NK-92 (cell line): ENCODE measurements around the gene PIGQ.

ENCODE experiments used
- DNase-seq: peaks from one replicate; lab custom pipeline; 2025; ENCODE audit not compliant: unreplicated experiment; lab: John Stamatoyannopoulos, UW

Gene PIGQ

DNA sequence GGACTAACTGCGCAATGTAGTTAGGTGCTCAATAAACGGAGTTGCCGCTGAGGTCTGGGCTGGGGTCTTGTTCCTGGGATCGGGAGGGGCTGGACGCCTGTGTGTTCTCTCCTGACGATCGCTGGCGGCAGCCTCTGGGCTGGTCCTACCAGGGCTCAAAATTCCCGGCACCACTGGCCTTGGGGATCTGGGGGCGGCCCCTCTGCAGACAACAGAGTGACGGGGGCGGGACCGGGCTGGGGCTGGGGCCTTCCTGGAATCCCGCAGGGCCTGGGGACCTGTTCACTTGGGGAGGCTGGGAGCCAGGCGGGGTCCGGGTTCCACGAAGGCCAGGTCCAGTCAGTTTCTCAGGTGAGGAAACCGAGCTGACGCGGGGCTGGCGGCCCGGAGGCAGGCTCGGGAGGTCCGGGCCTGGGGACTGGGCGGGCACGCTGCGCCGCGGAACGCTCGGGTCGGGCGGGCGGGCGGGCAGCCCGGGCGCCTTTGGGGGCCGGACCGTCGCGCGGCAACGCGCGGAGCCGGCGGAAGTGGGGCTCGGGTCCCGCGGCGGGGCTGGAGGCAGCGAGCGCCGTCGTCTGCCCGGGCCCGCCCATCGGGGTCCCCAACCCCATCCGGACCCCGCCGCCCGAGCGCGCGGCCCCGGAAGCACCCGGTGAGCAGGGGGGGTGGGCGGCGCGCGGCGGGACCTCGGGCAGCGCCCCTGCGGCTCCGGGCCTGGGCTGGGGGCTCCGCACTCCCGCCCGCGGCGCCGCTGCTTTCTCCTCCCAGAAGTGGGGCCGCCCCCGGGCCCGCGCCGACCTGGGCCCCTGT lies at the start of gene PIGQ:
Gene PIGQ, plus strand, starts transcription at position 524 of the 810 bp plus-strand sequence. CDS start 4,107 bp downstream, outside the sequence.
- DNase-seq = no peak

DNA sequence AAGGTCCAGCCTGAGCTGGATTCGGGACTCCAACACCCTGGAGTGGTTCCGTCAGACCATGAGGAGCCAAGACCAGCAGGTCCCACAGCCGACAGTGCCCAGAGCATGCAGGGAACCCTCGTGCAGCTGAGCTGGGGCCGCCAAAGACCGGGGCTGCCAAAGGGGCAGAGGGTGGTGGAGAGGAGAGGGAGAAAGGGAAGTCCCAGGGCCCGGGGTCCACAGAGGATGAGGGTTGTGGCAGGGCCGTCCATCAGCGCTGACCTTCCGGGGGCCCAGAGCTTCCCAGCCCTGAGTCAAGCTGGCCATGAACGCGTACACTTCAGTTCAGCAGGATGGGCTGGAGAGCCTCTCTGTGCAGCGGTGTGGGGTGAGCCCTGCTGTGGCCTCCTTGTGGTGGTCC lies 48.9 kb upstream of the PIGQ start:
- no peak for DNase-seq

DNA sequence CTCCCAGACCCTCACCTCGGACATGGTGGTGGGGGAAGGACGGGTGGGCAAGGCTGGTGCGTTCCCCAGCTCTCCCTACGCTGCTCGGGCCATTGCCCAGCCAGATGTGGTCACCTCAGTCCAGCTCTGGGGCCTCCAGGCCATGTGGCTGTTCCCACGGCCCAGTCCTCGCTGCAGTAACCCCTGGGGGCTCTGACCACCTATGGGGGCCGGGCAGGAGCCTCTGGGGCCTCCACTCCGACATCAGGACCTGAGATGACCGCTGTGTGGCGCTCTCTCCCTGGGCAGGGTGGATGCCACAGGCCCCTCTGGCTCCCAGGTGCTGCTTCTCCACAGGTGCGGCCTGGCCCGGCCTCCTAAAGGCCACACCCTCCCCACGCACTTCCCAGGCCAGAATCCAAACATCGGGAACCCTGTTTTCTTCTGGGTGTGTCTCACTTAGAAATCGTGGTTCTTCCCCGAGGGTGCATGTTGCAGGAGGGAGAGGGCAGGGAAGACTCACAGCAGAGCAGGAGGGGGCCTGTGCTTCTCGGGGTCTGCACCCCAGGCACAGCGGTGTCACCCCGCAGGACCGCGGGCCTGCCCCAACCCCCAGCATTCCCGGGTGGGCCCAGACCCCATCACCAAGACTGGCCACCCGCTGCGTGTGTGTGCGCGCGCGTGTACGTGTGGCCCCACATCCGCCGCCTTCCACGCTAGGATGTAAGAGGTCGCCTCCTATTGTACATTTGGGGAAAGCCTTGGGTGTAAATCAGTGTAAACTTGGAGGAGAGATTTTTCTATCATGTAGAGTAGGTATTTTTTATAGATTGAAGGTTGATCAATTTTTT lies 48.2 kb upstream of the PIGQ start:
- DNase-seq = no peak

DNA sequence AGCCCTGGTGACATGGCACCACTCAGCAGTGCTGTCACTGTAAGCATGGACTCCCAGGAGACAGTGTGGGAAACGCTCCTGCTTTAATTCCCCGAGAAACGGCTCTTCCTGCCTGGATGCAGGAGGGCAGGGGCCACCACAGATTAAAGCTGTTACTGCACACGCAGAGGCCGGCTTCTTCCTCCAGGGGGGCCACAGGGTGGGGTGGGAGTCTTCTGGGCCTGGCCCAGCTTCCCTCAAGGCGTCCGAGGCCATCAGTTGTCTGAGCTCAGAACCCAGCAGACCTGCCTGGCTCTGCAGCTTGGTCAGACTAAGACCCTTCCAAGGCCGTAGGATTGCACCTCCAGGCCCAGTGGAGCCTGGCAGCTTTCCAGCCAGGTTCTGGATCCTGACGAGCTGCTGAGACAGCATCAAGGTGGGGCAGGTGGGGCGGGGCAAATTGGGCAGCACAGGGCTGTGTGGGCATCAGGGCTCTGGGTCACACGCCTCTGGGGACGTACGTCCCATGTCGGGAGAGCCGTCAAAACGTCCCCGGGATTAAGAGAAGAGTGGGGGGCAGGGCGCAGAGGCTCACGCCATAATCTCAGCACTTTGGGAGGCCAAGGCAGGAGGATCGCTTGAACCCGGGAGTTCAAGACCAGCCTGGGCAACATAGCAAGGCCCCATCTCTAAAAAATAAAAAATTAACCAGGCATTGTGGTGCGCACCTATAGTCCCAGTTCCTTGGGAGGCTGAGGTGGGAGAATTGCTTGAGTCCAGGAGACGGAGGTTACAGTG lies 47.3 kb upstream of the PIGQ start:
- DNase-seq = no peak

DNA sequence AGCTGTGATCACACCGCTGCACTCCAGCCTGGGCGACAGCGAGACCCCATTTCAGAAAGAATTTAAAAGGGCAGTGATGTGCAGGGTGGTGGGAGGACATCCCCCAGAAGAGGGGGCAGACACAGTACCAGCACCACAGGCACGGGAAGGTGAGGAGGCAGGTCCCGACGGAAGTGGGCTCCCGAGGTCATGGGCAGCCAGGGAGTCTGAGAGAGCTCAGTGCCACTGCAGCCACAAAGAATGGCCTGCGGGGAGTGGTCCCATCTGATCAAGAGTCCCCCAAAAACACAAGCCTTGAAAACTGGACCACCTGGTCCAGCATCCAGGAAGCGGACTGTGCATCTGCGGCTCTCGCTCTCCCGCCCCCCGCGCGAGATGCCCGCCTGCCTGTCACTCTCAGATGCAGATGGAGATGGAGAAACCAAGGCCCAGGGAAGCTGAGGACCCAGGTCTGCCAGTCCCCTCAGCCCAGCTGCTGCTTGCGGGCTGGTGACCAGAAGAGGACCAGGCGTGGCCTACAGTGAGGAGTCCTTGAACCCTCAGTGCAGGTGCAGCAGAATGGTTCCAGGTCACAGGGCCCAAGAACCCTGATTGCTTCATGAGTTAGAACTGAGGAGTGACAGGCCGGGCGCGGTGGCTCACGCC lies 46.5 kb upstream of the PIGQ start:
- DNase-seq = no peak

DNA sequence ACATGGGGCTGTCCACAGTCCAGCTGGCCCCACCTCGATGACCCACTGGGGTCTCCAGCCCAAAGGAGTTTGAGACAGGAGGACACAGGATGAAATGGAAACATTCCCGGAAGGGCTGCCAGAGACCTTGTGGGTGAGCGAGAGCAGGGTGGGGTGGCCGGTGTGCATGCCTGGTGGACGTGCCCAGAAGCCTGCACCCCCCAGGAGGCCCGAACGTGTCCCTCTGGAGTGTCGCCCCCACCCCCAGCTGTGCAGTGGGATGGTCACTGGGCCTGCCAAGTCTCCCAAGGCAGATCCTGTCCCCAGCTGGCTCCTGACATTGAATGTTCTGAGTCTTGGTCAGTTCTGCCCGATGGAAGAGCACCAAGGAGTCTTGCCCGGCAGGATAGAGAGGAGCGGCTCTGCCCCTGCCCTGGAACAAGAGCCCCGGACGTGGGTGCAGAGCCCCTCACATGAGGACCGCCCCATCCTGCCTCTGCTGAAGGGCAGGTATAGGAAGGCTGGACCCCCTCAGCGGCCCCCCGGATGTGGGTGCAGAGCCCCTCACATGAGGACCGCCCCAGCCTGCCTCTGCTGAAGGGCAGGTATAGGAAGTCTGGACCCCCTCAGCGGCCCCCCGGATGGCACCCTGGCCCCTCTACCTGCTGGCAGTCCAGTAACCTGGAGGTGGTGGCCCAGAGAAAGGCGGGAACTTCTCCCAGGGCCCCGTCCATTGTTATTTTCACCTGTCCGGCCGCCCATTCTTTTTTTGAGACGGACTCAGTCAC lies 45.3 kb upstream of the PIGQ start:
- no peak for DNase-seq

DNA sequence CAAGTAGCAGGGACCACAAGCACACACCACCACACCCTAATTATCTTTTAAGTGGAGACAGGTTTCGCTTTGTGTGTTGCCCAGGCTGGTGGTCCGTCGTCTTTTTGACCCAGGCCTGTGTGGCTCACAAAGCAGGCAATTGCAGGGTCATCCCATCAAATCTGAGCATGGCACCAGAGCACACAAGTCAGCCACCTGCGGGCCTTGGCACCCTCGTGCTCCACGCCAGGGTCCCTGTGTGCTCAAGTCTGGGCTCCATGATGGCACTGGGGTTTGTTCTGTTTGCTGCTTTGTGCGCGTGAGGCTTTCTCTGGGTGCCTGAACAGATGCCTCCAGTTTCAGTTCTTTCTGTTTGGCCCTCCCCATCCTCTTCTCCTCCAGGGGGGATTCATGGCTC lies 44.6 kb upstream of the PIGQ start:
- no peak for DNase-seq

DNA sequence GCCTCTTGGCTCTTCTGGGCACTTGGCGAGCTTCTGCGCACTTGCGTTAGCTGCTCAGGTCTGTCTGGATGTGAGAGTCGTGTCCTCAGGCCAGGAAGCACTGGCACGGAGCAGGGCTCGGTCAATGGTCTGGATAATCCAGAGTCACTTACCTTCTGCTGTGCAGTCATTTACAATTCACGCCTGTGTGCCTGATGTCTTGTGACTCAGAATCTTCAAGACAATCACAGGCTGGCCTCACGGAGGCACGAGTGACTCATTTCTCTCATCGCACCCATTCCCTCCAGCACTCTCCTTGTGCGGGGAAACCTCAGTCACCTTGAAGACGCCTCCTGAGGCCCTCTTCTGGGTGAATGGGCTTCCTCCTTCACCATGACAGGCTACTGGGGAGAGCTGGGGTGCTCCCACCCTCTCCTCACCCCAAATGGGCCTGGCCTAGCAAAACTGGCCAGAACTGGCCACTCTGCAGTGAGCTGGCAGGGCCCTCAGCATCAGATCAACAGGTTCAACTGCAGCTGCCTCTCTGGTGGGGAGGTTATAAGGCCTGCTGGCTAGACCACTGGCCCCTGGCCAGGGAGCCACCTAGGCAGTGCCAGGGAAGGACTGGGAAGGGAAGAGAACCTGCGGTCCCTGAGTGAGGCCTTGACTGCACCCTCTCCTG lies 44.1 kb upstream of the PIGQ start:
- no peak for DNase-seq

DNA sequence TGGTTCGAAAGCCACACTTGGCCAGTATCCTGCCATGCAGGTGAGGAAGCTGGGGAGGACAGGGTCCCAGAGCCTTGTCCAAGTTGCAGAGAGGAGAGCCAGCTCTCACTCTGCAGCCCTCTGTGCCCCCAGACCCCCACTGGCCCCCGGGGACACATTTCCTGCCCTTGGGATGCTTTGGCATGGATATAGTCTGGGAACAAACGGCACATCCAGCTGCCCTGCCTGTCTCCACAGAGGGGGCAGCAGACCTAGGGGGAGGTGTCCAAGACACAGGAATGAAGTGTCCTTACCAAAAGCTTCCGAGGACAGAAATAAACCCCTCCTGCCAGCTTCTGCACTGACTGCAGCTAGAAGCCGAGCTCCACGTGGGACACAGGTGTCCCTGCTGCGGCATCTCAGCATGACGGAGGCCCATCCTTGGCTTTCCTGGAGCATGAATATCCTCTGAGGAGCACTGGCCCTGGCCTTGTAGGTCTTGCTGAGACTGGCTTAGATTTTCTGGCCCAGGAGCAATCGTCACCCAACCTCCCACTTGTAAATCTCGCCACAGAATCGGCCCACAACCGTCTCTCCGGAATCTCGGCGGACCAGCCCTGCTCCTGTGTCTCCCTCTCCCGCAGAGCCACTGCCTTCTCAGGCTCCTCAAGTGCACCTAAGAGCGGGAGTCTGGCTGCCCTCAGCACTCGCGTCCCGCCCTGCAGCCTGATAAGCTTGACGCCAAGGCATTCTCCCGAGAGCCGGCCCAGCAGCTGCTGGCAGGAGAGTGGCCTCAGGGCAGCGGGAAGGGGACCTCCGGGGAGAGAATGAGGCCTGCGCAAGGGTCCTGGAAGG lies 43.4 kb upstream of the PIGQ start:
- DNase-seq = no peak

DNA sequence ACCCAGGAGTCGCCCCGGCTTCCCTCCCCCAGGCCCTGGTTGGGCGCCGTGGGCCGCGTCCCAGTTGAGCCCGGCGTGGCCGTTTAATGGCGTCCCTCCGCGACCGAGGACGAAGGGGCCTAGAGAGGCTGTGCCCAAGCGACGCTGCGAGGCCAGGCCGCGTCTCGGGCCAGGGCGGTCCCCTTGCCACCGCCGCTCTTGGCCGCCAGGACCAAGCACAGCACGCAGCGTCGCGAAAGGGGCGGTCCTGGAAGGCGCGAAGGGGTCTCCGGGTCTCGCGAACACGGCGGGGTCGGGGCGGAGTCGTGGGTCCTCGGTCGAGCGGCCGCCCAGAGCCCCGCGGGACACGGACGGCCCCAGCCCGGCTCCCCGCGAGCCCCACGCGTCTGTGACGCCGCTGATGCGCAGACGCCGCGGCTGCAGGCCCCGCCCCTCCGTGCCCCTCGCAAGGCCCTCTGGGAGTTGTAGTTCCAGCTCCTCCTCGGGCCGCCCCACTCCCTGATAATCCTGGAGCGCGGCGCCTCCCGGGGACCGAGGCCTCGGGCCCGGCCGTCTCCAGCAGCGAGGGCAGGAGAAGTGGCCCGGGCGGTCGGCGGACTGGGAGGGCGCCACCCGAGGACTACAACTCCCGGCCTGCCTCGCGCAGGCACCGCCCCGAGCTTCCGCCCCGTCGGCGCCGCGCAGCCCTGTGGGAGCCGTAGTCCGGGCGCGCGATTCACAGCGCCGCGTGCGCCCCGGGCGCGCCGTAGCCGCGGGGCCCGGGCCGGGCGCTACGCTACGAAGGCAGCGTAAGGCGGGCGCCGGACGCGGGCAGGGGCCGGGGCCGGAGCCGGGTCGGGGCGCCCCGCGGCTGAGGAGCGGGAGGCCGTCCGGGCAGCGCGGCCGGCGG lies 42.5 kb upstream of the PIGQ start, which contains the start of gene CAPN15:
Gene CAPN15, plus strand, starts transcription at position 698 of the 889 bp plus-strand sequence. CDS start 19,127 bp downstream, outside the sequence.
- no peak for DNase-seq

DNA sequence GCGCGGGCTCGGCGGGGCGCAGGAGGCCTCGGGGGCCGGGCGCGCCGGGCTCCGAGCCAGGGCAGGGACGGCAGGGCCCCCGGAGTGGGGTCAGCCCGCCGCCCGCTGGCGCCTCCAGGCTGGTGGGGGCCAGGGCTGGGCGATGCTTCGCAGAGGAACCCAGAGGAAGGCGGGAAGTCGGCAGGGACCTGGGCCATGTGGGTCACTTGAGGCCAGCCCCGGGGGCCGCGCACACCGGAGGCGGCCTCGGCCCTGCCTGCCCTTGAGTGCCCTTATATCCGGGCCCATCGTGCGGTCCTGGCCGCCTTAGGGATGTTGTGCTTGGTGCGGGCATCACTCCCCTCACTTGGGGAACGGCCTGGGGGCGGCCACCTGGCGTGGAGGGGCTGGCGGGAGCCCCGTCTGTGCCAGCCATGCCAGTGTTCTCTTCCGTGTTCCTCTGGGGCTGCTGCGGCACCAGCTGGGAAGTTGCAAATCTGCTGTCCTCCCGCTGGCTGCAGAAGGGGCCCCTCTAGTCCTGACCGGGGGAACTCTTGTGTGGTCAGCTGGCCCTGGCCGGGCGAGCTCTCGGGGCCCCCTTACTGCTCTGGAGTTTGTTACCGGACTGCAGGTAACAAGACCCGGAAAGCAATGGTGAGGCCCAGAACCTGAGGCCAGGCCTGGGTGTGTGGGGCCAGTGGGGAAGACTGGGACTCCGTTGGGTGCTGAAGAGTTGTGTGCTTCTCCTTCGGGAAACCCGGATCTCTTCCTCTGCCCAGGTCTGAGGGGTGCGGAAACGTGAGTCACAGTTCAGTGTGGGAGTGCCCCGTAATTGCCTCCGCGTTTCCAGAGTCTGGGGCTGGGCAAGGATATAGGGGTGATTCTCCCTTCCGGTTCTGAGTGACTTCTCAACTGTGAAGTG lies 41.4 kb upstream of the PIGQ start:
- DNase-seq = no peak

DNA sequence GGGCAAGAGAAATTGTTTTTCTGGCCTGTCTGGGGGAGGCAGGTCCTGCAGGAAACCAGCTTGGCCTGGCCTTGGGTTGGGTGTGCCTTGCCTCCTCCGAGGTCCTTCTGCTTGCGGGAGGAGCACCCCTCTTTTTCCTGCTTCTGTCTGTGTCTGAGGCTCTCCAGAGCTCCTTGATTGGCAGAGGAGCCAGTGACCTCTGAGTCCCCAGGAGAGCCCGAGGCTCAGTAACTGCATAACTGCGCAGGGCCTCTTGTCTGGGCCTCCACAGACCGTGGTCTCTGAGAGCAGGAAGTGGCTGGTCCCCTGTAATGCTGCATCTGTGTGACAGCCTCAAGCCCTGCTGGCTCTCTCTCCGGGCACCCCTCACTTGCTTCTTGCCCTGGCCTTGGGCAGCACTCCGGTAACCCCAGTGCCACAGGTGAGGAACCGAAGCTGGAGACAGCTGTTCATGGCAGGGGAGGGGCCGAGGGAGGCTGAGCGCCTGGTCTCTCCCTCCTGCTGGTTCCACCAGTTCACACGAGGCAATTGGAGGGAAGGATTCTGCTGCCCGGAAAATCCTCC lies 40.7 kb upstream of the PIGQ start:
- DNase-seq = no peak

DNA sequence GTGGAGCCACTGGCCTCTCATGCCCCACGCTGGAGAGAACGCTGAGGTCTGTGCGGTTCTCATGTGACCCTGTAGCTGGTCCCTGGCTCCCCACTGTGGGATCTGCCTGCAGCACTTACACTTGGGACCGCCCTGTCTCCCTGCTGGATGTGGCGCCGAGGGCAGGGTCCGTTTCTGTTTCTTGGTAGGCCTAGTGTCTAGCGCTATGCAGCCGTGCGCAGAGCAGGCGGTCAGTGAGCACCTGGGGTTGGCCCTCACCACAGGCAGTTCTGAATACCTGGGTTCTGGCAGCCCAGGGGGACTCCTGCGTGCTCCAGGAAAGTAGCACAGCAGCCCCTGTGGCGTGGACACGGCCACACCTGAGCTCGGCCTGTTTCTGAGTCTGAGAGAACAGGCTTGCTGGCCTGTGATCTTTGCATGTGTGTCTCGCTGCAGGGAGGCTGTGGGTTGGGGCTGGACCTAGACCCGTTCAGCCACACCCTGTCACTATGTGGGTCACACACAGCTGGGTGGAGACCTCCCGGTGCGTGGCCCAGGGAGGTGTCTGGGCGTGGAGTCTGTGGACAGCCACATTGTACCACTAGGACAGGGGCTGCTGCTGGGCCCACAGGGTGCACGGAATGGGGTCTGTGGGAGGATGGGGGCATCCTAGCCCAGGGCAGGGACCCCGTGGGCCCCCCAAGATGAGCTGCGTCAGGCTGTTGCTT lies 39.5 kb upstream of the PIGQ start:
- DNase-seq = no peak

DNA sequence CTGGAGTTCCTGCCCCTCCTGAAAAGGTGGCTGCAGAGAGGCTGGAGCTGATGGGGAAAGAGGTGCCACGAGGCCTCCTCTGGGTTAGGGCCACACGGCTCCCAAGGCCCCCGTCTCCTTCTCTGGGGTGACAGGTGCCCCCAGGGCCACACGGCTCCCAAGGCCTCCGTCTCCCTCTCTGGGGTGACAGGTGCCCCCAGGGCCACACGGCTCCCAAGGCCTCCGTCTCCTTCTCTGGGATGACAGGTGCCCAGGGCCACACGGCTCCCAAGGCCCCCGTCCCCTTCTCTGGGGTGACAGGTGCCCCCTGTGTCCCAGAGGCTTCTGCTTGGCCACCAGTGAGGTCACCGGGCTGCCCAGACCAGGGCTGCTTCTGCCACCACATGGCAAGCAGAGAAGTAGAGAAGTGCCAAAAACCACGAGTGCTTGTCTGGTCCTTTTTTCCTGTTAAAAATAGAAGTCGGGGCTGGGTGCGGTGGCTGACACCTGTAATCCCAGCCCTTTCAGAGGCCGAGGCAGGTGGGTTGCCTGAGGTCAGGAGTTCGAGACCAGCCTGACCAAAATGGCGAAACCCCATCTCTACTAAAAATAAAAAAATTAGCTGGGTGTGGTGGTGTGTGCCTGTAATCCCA lies 38.2 kb upstream of the PIGQ start:
- DNase-seq = no peak

DNA sequence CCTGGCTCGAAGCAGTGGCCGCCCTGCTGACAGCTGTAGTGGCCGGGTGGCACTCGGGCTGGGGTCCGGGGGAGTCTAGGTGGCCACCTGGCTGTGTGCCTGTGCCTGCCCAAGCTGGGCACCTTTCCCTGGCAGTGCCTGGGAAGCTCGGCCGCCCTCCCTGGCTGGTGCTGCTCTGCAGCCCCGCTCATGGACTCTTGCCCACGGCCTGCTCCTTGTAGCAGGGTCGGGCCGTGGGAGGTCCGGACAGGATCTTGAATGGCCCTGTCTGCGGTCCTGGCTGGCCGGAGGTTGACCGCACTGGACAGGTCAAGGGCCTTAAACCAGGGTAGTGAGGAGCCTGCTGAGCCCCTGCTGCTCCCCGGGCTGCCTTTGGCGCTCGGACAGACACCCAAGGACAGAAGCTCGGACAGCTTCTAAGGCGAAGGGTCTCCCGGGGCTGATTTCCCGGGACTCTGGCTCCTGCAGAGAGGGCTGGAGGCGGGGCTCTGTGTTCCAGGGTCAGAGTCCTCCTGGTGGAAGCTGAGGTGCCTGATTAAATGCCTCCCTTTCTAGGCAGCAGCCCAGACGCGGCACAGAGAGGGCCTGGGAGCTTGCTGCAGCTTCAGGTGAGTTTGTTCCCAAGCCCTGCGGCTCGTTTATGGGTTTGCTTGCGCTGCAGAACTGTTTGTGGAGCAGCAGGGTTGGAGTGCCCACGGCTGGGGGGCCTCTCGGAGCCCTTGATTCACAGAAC lies 36.2 kb upstream of the PIGQ start:
- no peak for DNase-seq
